Ishikawa (cell line): Measurements from ENCODE around the gene PLP1.

ENCODE experiments used
- CEBPB ChIP-seq: IDR thresholded peaks from 2 replicates; pipeline ENCODE4 v1.6.1; 2012
- CREB1 ChIP-seq: IDR thresholded peaks from 2 replicates; pipeline ENCODE4 v1.6.1; 2012; ENCODE audit warnings: low read depth
- EGR1 ChIP-seq: IDR thresholded peaks from 2 replicates; pipeline ENCODE4 v1.6.1; 2012
- EP300 ChIP-seq: IDR thresholded peaks from 2 replicates; pipeline ENCODE4 v1.6.1; 2012; ENCODE audit warnings: borderline replicate concordance
- FOXM1 ChIP-seq: IDR thresholded peaks from 2 replicates; pipeline ENCODE4 v1.6.1; 2012; ENCODE audit warnings: low read depth, borderline replicate concordance
- MAX ChIP-seq: IDR thresholded peaks from 2 replicates; pipeline ENCODE4 v1.6.1; 2012
- NFIC ChIP-seq: IDR thresholded peaks from 2 replicates; pipeline ENCODE4 v1.6.1; 2012
- RAD21 ChIP-seq: IDR thresholded peaks from 2 replicates; pipeline ENCODE4 v1.6.1; 2012; ENCODE audit warnings: low read depth
- REST ChIP-seq: IDR thresholded peaks from 2 replicates; pipeline ENCODE4 v1.6.1; 2012; ENCODE audit warnings: low read depth, mild to moderate bottlenecking
- TAF1 ChIP-seq: IDR thresholded peaks from 2 replicates; pipeline ENCODE4 v1.6.1; 2012; ENCODE audit warnings: low read depth, mild to moderate bottlenecking
- TCF12 ChIP-seq: IDR thresholded peaks from 2 replicates; pipeline ENCODE4 v1.6.1; 2012; ENCODE audit warnings: low read depth
- TEAD4 ChIP-seq: IDR thresholded peaks from 2 replicates; pipeline ENCODE4 v1.6.1; 2012
- USF1 ChIP-seq: IDR thresholded peaks from 2 replicates; pipeline ENCODE4 v1.6.1; 2012
- YY1 ChIP-seq: IDR thresholded peaks from 2 replicates; pipeline ENCODE4 v1.6.1; 2012; ENCODE audit warnings: low read depth
- ZBTB7A ChIP-seq: IDR thresholded peaks from 2 replicates; pipeline ENCODE4 v1.6.1; 2012; ENCODE audit warnings: low read depth

Gene PLP1

GRCh38 chrX:103823591-103823990 lies 47.0 kb downstream of the PLP1 start:
- no peak for TF ChIP-seq EGR1
- TF ChIP-seq TCF12, result no peak
- no peak for TF ChIP-seq CEBPB
- TF ChIP-seq USF1, result no peak
- TF ChIP-seq ZBTB7A, result no peak
- no peak for TF ChIP-seq MAX
- TF ChIP-seq YY1, result no peak
- TF ChIP-seq TEAD4, result no peak
- no peak for TF ChIP-seq NFIC
- TF ChIP-seq CREB1, result no peak
- TF ChIP-seq EP300, result no peak
- no peak for TF ChIP-seq TAF1
- TF ChIP-seq REST, result no peak

- TF ChIP-seq TCF12, result no peak
- no peak for TF ChIP-seq RAD21
- TF ChIP-seq REST, result no peak
- TF ChIP-seq FOXM1, result no peak
- TF ChIP-seq EP300, result no peak
- TF ChIP-seq CREB1, result no peak
- no peak for TF ChIP-seq CEBPB
- no peak for TF ChIP-seq NFIC
- TF ChIP-seq USF1, result no peak
- TF ChIP-seq TEAD4, result no peak
- no peak for TF ChIP-seq YY1
- no peak for TF ChIP-seq ZBTB7A
- no peak for TF ChIP-seq TAF1
- no peak for TF ChIP-seq EGR1
- no peak for TF ChIP-seq MAX
These were observed 49.2 kb downstream of the PLP1 start for GRCh38 chrX:103825881-103826280.

- TF ChIP-seq NFIC (no peak), EGR1 (no peak), TEAD4 (no peak), CEBPB (no peak), TAF1 (no peak), FOXM1 (no peak), CREB1 (no peak), ZBTB7A (no peak), USF1 (no peak), REST (no peak), RAD21 (no peak), TCF12 (no peak), EP300 (no peak), YY1 (no peak)
These were observed 51.9 kb downstream of the PLP1 start for GRCh38 chrX:103828529-103828928.

- no peak for TF ChIP-seq TAF1
- no peak for TF ChIP-seq ZBTB7A
- no peak for TF ChIP-seq FOXM1
- no peak for TF ChIP-seq CREB1
- TF ChIP-seq EGR1, result no peak
- no peak for TF ChIP-seq TCF12
- no peak for TF ChIP-seq NFIC
- TF ChIP-seq USF1, result no peak
- no peak for TF ChIP-seq MAX
- TF ChIP-seq YY1, result no peak
- TF ChIP-seq RAD21, result no peak
These were observed 54.2 kb downstream of the PLP1 start for GRCh38 chrX:103830848-103831247.
